ENCODE results near the gene SUSD1. TPM values are rescaled to one million over a fixed set of nuclear protein-coding genes. Genes with fewer than 3 reads are reported as not detected.
"Not testable (repeated sequence)": the region's sequence is repeated elsewhere in the genome, so short reads cannot be mapped to it uniquely, and the experiment has no call there.

SUSD1 gene
- total and polyA plus RNA-seq, 2 of the 13 experiments (the other 11 are each of a cell fraction or from before 2014, with no cell fraction given), result 25.9 to 32.3 TPM

DNA sequence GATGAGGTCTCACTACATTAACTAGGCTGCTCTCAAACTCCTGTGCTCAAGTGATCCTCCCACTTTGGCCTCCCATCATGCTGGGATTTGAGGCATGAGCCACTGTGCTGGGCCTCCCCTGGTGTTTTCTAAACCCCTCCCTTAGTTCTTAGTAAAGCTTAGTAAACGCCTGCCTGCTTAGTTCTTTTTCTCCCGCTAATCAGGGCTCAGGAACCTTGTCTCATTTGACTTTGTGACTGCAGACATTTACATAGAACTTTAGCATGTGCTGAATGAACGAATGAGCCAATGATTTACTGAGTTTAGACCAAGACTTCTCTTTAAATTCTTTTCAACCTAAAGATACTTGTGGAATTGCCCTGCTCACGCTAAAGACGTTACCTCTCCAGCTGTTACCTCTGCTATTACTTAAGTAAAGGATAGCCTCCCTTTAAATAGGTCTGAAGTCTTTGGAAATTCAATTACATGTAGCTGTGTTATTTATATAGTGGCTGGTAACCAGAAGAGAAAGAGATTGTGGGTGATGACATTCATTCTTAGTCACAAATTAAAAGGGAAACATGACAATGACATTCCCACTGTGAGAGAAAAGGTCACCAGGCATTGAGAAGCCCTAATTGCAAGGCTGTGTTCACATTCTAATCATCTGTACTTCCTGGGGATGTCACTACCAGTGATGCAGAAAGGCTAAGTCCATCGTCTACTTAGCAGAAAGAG is 18.6 kb upstream of the SUSD1 start:
- intact Hi-C loops (cut with micrococcal nuclease; ENCODE audit: unreplicated experiment) (no loop called here), in situ Hi-C loops (cut with HindIII; ENCODE audit: extremely low pct_ligation_motif_present, low pct_unique_long_range_greater_than_20kb) (no loop called here)
- H3K4me1 ChIP-seq (ENCODE audit: insufficient read depth, low read length), result no peaks in the 10 kb centered on the region
- POLR2A ChIA-PET, result no interaction called here
- H3K4me3 ChIP-seq (replicated peaks in 1 of 3; ENCODE audit: insufficient read depth in 1 of 3, low read depth in 2 of 3, low read length in 3 of 3), result no peak overlapping the region
- H3K9me3 ChIP-seq (ENCODE audit: low read length), result no peaks in the 10 kb centered on the region
- no peak overlapping the region for H3K4me2 ChIP-seq (ENCODE audit: low read depth, low read length)
- no TSS peak for BruUV-seq (replicated peaks)
- ATAC-seq (no peak), FAIRE-seq (no peak), DNase-seq (ENCODE audit: low spot score) (no peak)
- WGBS (ENCODE audit: low lambda C conversion rate), result 90% methylated on average over 6 of the region's 6 CpGs
- H4K20me1 ChIP-seq (ENCODE audit: insufficient read depth, low read length), result no peaks in the 10 kb centered on the region
- H3K79me2 ChIP-seq (ENCODE audit: insufficient read depth, low read length), result no peaks in the 10 kb centered on the region
- no peak overlapping the region for H3K27ac ChIP-seq (ENCODE audit: extremely low read length, insufficient read depth, low read length)
- H3K36me3 ChIP-seq (replicated peaks in 1 of 2; ENCODE audit: control insufficient read depth in 1 of 2, insufficient read depth in 2 of 2, low read length in 2 of 2), result no peaks in the 10 kb centered on the region
- no peak for TF ChIP-seq ZNF44 (CRISPR knock-in tag; IDR thresholded peaks at IDR 0.05)
- H3K27me3 ChIP-seq (ENCODE audit: control insufficient read depth in 1 of 2, insufficient read depth in 2 of 2, low read length in 2 of 2), result no peaks in the 10 kb centered on the region
- CTCF ChIA-PET (ENCODE audit: low intra/inter-chr PET ratio, low total read pairs), result no interaction called here
- no peak overlapping the region for H3K9ac ChIP-seq (ENCODE audit: insufficient read depth, low read depth, low read length)
- H2AFZ ChIP-seq (ENCODE audit: low read length), result no peak overlapping the region

DNA sequence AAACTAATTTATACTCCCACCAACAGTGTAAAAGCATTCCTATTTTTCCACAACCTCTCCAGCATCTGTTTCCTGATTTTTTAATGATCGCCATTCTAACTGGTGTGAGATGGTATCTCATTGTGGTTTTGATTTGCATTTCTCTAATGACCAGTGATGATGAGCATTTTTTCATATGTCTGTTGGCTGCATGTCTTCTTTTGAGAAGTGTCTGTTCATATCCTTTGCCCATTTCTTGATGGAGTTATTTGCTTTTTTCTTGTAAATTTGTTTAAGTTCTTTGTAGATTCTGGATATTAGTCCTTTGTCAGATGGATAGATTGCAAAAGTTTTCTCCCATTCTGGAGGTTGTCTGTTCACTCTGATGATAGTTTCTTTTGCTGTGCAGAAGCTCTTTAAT is 15.2 kb upstream of the SUSD1 start:
- H3K27me3 ChIP-seq (ENCODE audit: control insufficient read depth in 1 of 2, insufficient read depth in 2 of 2, low read length in 2 of 2); H3K9me3 ChIP-seq (ENCODE audit: low read length); H3K27ac ChIP-seq (ENCODE audit: extremely low read length, insufficient read depth, low read length); BruUV-seq (replicated peaks); in situ Hi-C loops (cut with HindIII; ENCODE audit: extremely low pct_ligation_motif_present, low pct_unique_long_range_greater_than_20kb); H3K4me3 ChIP-seq (replicated peaks in 1 of 3; ENCODE audit: insufficient read depth in 1 of 3, low read depth in 2 of 3, low read length in 3 of 3); intact Hi-C loops (cut with micrococcal nuclease; ENCODE audit: unreplicated experiment); DNase-seq (ENCODE audit: low spot score); ATAC-seq; H3K79me2 ChIP-seq (ENCODE audit: insufficient read depth, low read length); POLR2A ChIA-PET; H2AFZ ChIP-seq (ENCODE audit: low read length); H3K9ac ChIP-seq (ENCODE audit: insufficient read depth, low read depth, low read length); FAIRE-seq; H3K4me2 ChIP-seq (ENCODE audit: low read depth, low read length); H4K20me1 ChIP-seq (ENCODE audit: insufficient read depth, low read length); CTCF ChIA-PET (ENCODE audit: low intra/inter-chr PET ratio, low total read pairs); H3K36me3 ChIP-seq (replicated peaks in 1 of 2; ENCODE audit: control insufficient read depth in 1 of 2, insufficient read depth in 2 of 2, low read length in 2 of 2); H3K4me1 ChIP-seq (ENCODE audit: insufficient read depth, low read length): not testable (repeated sequence)
- WGBS (ENCODE audit: low lambda C conversion rate), result 96% methylated on average over 1 of the region's 1 CpG

DNA sequence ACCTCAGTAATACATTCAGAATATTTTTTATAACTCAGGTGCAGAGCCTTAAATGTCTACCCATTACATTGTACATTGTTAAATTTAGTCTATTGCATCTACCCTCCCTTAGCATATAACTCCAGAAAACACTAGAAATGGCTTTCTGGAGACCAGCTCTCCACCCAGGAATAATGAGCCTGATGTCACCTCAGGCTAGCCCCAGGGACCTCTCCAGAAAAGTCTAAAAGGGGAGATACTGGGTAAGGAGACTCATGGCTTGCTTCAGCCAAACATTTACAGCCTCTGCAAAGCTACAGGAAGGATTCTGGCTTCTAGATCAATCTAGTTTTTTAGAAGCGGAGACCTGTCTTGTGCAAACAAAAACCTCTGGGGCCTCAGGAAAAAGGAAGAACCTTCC is 13.8 kb upstream of the SUSD1 start:
- Histone ChIP-seq H3K4me1 (ENCODE audit: insufficient read depth, low read length) (no peaks in the 10 kb centered on the region), H3K4me3 (replicated peaks in 1 of 3; ENCODE audit: insufficient read depth in 1 of 3, low read depth in 2 of 3, low read length in 3 of 3) (no peak overlapping the region), H3K27ac (ENCODE audit: extremely low read length, insufficient read depth, low read length) (no peak overlapping the region), H3K4me2 (ENCODE audit: low read depth, low read length) (no peak overlapping the region), H3K27me3 (ENCODE audit: control insufficient read depth in 1 of 2, insufficient read depth in 2 of 2, low read length in 2 of 2) (no peaks in the 10 kb centered on the region), H3K36me3 (replicated peaks in 1 of 2; ENCODE audit: control insufficient read depth in 1 of 2, insufficient read depth in 2 of 2, low read length in 2 of 2) (no peaks in the 10 kb centered on the region), H3K9ac (ENCODE audit: insufficient read depth, low read depth, low read length) (no peak overlapping the region), H2AFZ (ENCODE audit: low read length) (no peak overlapping the region), H4K20me1 (ENCODE audit: insufficient read depth, low read length) (no peaks in the 10 kb centered on the region), H3K79me2 (ENCODE audit: insufficient read depth, low read length) (no peaks in the 10 kb centered on the region), H3K9me3 (ENCODE audit: low read length) (no peaks in the 10 kb centered on the region)
- WGBS (ENCODE audit: low lambda C conversion rate), result 100% methylated on average over 1 of the region's 1 CpG
- CTCF ChIA-PET (ENCODE audit: low intra/inter-chr PET ratio, low total read pairs), result no interaction called here
- ATAC-seq, result no peak
- in situ Hi-C loops (cut with HindIII; ENCODE audit: extremely low pct_ligation_motif_present, low pct_unique_long_range_greater_than_20kb), result no loop called here
- POLR2A ChIA-PET, result interaction anchor here (0.6 kb wide), 1 partner anchor 25 kb away, joined by 3 read pairs; no protein-coding TSS in a partner anchor
- DNase-seq (ENCODE audit: low spot score), result no peak
- BruUV-seq (replicated peaks), result no TSS peak
- FAIRE-seq, result no peak
- intact Hi-C loops (cut with micrococcal nuclease; ENCODE audit: unreplicated experiment), result no loop called here
- TF ChIP-seq ZNF264 (CRISPR knock-in tag; IDR thresholded peaks at IDR 0.05) (no peak), TGIF2 (CRISPR knock-in tag; IDR thresholded peaks at IDR 0.05) (no peak), THAP11 (CRISPR knock-in tag; IDR thresholded peaks at IDR 0.05) (no peak), ZNF607 (CRISPR knock-in tag; IDR thresholded peaks at IDR 0.05; ENCODE audit: borderline replicate concordance) (no peak), ARNT2 (CRISPR knock-in tag; IDR thresholded peaks at IDR 0.05; ENCODE audit: low read depth) (no peak), BRD4 (CRISPR knock-in tag; IDR thresholded peaks at IDR 0.05) (no peak), HHEX (CRISPR knock-in tag; IDR thresholded peaks at IDR 0.05) (no peak), FOXA1 (IDR thresholded peaks at IDR 0.05) (no peak), FOXA1 (CRISPR knock-in tag; IDR thresholded peaks at IDR 0.05) (no peak)
- TF ChIP-seq, protein P1, sequence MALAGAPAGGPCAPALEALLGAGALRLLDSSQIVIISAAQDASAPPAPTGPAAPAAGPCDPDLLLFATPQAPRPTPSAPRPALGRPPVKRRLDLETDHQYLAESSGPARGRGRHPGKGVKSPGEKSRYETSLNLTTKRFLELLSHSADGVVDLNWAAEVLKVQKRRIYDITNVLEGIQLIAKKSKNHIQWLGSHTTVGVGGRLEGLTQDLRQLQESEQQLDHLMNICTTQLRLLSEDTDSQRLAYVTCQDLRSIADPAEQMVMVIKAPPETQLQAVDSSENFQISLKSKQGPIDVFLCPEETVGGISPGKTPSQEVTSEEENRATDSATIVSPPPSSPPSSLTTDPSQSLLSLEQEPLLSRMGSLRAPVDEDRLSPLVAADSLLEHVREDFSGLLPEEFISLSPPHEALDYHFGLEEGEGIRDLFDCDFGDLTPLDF (CRISPR knock-in tag; IDR thresholded peaks at IDR 0.05), result no peak

Measured in HepG2 (cell line).